GM18861 (cell line): ENCODE measurements around the gene DNAH11.

Experiments used
- ATAC-seq: cut with Tn5 transposase; IDR thresholded peaks from one replicate; pipeline ENCODE4 v1.9.1; 2021; ENCODE audit not compliant: unreplicated experiment

DNAH11 gene

DNA sequence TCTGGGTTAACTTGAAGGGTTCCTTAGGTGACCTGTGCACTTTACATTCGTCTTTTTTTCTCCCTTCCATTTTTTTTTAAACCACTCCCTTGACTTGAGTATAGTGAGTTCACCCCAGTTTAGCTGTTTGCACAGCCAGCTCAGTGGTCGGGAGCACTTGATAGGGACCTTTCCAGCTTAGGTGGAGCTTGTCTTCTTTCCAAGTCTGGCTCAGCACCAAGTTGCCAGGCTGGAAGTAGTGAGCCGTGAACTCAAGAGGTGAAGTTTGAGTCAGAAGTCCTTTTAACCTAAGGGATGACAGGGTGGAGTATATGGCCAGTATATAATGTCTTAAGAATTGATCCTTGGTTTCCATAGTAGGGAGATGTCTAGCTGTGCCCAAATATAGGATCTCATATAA, 7.2 kb downstream of the DNAH11 start:
- ATAC-seq, result no peak

GRCh38 chr7:21550821-21551531, 8.1 kb downstream of the DNAH11 start:
- ATAC-seq, result no peak

DNA sequence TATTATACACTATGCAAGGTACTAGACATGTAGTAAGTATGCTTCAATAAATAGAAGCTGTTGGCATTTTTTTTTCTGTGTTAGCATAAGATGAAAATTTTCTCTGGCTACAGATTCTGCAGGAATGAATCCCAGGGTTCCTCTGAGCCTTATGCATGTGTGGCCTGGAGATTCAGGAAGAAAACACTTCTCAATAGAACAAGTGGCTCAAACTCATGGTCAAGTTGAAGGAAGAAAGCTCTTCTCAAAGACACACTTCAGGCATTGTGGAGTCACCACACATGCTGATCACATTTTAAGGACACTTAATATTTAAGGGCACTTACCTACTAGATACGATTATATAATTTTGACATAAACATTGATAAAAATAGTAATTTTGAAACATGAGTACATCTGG, 19.5 kb downstream of the DNAH11 start:
- ATAC-seq, result no peak

GRCh38 chr7:21565614-21566013, 22.8 kb downstream of the DNAH11 start:
- ATAC-seq, result no peak

- no peak for ATAC-seq
Observed at GRCh38 chr7:21566094-21566493, 23.3 kb downstream of the DNAH11 start.

DNA sequence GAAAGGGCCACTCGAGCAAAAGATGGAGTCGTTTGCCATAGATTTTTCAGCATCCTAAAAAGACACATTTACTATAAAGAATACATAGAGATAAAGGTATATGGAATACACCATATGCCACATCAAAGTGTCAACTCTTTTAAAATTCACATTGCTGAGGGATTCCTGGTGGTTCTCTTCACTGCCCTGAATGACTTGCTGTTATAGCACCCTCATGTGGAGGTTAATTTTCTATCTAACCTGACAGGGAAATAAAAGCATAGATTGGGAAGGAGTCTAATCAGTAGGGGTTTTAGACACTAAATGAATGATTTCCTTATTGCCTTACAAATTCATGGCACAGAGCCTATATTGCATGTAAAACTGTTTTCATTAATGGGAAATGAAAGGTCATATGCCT, 25.9 kb downstream of the DNAH11 start:
- ATAC-seq, result no peak

DNA sequence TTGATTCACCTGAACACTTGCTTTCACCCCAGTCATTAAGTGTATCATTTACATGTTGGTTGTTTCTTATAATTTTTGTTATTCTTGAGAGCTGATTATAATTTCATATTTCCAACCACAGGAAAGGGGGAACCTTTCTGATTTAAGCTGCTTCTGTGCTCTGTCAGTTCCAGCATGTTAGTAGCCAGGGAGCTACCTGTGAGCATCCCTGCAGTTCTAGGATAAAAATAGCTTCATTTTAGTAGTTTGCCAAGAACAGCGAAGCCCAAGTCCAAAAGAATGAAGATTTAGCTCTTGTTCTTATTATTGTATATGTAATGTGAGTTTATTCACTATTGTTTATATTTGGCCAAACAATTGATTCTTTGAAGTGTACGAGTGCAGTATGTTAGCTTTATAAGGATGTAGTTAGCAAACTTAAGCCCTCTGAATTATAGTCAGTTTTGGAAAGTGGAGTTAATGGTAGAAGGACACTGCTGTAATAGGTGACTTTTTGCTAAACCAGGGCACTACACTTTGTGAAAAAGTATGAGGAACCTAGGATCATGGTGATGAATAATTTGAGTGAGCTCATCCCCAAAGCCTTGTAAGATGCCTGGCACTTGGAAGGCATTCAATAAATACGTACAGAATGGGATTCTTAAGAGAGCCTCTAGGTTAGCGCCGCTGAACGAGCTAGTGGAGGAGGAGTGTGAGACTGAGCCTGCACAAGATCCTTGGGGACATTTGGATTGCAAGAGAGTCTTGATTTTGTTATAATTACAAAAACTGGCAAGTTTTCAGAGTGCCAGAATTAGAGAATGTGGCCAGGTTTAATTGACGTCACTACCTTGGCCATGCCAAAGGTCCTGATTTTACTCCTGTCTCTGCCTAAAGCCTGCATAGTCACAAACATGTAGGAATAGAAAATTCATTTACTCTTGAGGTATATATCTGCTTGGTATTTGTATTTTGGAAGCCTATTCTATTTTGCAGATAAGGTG, 29.8 kb downstream of the DNAH11 start:
- no peak for ATAC-seq

GRCh38 chr7:21579341-21580072, 36.7 kb downstream of the DNAH11 start:
- ATAC-seq, result peak; percentile 17

- ATAC-seq, result peak; percentile 41
Observed at GRCh38 chr7:21580073-21580521, 37.3 kb downstream of the DNAH11 start.

DNA sequence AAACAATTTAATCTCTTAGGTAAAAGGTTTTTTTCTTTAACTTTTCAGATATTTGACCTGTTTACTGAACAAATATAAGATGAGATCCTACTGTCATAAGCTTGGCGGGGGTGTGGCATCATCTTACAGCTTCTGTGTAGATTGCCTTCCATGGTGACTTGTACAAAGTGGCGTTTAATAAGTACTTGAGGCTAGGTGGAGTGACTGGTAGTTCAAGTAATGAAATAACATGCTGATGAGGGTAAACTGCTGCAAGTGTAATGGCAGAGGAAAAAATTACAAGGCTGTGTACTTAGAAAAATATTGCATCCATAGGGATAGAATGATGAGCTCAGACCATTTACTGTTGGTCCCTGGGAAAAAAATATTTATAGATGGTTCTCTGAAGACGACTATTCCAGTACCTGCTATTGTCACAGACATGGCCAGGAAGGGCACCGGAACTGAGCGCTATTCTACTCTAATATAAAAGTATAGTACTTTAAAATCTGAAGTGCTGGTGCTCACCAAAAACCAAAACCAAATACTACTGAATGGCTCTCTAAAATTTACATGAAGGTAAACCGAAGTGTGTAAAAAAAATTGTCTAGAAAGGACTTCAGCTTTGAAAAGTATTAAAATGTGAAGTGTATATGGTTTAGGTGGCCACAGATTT, 42.4 kb downstream of the DNAH11 start:
- ATAC-seq, result no peak

DNA sequence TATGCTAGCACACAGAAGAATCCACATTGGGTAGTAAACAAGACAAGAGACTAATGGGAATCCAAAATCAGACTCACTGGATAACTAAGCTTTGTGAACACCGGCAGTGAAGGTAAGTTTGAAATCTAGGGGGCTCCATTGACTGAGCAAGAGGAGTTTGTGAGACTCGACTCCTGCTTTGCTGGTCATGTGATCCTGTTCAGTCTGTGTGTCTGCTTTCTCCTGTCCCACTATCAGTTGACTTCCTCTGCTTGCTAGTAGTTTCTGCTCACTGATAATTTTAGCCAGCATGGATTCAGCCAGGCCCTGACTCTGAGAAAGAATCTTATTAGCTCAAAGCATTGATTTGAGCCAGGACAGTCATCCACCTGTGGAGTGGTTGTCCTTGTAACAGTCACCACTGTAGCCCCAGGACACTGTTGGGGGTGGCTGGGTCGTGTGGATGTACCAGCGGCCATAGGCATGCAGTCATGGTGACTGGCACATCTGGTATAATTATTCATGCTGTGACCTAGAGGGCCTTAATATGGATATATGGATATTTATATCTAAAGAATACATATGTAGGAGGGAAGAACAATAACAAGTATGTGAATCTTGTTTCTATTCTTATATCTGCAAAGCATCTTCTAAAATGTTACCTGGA, 44.4 kb downstream of the DNAH11 start:
- no peak for ATAC-seq

DNA sequence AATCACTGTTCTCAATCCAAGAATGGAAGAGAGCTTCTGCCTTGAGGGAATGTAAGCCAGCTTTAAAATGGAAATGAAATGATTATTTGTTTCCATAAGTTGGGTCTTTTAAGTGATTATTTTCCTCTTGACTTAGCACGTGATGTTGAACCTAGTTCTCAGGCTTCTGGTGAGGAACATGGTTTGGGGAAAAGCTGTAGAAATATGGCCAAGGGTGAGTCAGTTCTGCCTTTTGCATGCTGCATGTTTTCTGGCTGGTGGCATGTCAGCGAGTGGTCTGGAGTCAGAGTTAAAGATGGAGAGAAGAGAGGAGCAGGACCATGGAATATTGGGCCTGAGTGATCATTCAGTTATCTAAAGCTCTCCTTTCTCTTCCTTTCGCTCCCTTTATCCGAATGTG, 54.0 kb downstream of the DNAH11 start:
- no peak for ATAC-seq

DNA sequence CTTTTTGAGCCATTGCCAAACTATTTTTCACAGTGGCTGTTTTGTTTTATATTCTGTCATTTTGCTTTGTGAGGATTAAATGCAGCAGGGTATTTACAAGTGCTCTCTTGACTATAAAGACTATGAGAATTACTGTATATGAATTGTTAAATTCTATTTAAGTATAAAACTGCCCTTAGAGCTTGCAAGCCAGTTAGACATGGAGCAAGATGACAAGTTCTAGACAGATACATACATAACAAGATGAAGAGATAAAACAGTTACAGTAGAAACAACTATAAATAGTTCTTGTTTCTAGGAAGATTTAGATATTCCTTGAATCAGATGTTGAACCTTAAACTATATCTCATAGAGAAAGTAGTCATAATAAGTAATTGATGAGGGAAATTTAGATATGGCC, 60.6 kb downstream of the DNAH11 start:
- no peak for ATAC-seq

DNA sequence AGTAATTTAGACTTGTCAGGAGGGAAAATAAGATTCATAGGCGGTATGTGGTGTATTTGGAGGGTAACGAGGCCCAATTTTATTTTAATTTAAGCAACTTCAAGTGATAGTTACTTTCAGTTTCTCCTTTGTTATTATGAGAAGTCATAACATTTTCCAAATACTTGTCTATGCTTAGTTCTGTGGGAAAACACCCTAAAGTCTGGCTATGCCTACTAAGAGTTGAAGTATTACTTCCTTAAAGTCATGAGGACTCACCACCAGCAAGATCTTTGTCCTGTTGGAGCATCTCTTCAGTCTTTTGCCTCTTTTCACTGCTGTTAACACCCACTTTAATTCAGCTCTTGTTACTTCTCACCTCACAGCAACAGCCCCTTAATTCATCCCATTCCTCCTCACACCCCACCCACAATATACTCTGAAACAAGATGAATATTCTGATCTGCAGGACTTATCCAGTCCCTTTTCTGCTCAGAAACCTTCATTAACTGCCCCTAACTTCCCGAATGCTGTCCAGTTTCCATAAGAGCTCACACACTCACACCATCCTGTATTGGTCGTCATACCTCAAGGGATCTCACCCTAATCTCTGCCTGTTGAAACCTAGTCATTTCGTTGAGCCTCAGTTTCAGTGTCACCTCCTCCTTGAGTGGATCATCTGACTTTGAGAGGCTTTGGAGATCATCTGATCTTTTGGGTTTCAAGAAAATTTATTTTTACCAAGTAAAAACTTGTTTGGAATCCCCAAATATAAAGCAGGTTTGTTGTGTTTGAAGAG, 61.3 kb downstream of the DNAH11 start:
- ATAC-seq, result no peak

GRCh38 chr7:21605008-21605585, 62.3 kb downstream of the DNAH11 start:
- ATAC-seq, result no peak

GRCh38 chr7:21608465-21608864, 65.6 kb downstream of the DNAH11 start:
- no peak for ATAC-seq

DNA sequence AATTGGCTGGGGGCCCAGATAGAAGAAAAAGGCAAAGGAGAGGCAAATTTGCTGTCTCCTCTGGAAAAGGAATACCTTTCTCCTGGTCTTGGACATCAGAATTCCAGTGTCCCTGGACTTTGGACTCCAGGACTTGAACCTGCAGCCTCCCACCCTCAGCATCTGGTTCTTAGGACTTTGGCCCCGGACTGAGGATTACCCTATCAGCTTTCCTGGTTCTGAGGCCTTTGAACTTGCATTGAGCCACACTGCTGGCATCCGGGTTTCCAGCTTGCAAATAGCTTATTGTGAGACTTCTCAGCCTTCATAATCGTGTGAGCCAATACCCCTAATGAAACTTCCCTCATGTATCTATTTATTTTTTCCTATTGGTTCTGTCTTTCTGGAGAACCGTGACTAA, 68.3 kb downstream of the DNAH11 start:
- no peak for ATAC-seq

- ATAC-seq, result no peak
Observed at GRCh38 chr7:21616091-21616490, 73.3 kb downstream of the DNAH11 start.

DNA sequence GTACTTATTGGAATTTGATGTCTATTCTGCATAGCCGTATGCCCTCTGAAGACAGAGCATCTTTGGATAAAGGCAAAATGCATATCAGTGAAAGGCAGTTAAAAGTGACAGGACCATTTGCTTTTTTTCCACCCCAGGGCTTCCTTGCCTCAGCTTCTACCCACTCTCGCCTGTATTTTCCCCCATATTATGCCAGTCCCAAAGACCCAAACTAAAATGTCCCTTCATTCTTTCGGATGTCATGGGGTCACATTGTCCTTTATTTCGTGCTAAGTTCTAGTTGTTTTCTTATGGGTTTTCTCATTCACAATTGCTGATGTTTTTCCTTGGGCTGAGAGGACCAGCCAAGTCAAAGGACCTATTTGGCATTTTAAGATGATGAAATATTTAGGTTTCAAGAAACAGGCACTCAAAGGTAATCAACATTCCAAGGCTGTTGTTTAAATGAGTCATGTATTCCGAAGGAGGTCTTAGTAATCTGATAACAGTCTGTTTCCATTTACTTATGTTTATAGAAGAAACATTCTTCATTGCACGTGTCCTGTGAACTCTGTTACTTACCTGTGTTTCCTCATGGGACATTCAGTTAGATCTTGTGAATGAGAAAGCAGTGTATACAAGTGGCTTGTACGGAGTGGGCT, 74.1 kb downstream of the DNAH11 start:
- no peak for ATAC-seq
